Measurements from ENCODE around the gene PRSS35. TPM values are rescaled to one million over a fixed set of nuclear protein-coding genes. Genes with fewer than 3 reads are reported as not detected.
"Not testable (repeated sequence)": the region's sequence is repeated elsewhere in the genome, so short reads cannot be mapped to it uniquely, and the experiment has no call there.

PRSS35 gene
- polyA plus RNA-seq, 1 of the 3 experiments (the other 2 are of a cell fraction), result 0.36 TPM

DNA sequence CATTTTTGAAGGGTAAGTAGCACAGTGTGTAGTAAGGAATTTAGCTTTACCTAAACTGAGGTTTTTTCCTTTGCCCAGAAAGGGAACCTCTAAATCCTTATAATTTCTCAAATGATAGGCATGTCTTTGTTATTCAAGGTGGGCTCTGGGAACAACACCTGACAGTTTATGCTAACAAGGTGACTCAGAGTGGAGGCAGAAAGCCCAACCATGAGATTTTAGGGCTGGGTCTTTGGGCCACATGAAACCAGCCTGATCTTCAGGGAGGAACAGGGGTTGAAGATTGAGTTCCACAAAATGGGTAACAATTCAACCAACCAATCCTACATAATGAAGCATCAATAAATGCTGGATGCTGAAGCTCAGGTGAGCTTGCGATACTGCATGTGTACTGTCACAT is 46.6 kb downstream of the PRSS35 start:
- Histone ChIP-seq H3K36me3 (replicated peaks in 1 of 2; ENCODE audit: control insufficient read depth in 1 of 2, insufficient read depth in 2 of 2, low read length in 1 of 2) (peaks cover 0 to 3% of the 10 kb centered on the region in 2 experiments), H3F3A (replicated peaks; ENCODE audit: insufficient read depth) (no peaks in the 10 kb centered on the region), H3K27me3 (ENCODE audit: insufficient read depth) (no peaks in the 10 kb centered on the region), H2AFZ (ENCODE audit: low read depth) (no peak overlapping the region), H3K9me3 (no peaks in the 10 kb centered on the region), H3K4me3 (ENCODE audit: low read depth in 2 of 2, low read length in 1 of 2) (no peak overlapping the region), H3K27ac (ENCODE audit: low read depth in 2 of 2, low read length in 1 of 2) (no peak overlapping the region), H4K20me1 (ENCODE audit: insufficient read depth) (no peaks in the 10 kb centered on the region), H3K9me2 (no peaks in the 10 kb centered on the region), H3K9ac (no peak overlapping the region), H3K4me1 (ENCODE audit: control insufficient read depth in 1 of 2, insufficient read depth in 2 of 2, low read depth in 1 of 2, low read length in 1 of 2) (no peaks in the 10 kb centered on the region), H3K4me2 (no peak overlapping the region), H3K79me2 (ENCODE audit: insufficient read depth) (no peaks in the 10 kb centered on the region)
- WGBS (ENCODE audit: low lambda C conversion rate), result 90% methylated on average over 1 of the region's 1 CpG
- TF ChIP-seq GABPA (IDR thresholded peaks at IDR 0.05; ENCODE audit: low read depth) (no peak), SMC3 (IDR thresholded peaks at IDR 0.05; ENCODE audit: low read depth, low read length) (no peak), TEAD4 (IDR thresholded peaks at IDR 0.05; ENCODE audit: borderline replicate concordance, insufficient read depth) (no peak), MXI1 (IDR thresholded peaks at IDR 0.05; ENCODE audit: low read depth, low read length) (no peak), RAD21 (IDR thresholded peaks at IDR 0.05; ENCODE audit: low read length) (no peak), EP300 (IDR thresholded peaks at IDR 0.05; ENCODE audit: borderline replicate concordance in 1 of 2, low read depth in 1 of 2, low read length in 1 of 2) (no peak), JUND (IDR thresholded peaks at IDR 0.05) (no peak), NRF1 (IDR thresholded peaks at IDR 0.05; ENCODE audit: low read depth, low read length) (no peak)
- TF ChIP-seq, protein P1, sequence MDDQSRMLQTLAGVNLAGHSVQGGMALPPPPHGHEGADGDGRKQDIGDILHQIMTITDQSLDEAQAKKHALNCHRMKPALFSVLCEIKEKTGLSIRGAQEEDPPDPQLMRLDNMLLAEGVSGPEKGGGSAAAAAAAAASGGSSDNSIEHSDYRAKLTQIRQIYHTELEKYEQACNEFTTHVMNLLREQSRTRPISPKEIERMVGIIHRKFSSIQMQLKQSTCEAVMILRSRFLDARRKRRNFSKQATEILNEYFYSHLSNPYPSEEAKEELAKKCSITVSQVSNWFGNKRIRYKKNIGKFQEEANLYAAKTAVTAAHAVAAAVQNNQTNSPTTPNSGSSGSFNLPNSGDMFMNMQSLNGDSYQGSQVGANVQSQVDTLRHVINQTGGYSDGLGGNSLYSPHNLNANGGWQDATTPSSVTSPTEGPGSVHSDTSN (IDR thresholded peaks at IDR 0.05), result no peak
- TF ChIP-seq, protein P2, sequence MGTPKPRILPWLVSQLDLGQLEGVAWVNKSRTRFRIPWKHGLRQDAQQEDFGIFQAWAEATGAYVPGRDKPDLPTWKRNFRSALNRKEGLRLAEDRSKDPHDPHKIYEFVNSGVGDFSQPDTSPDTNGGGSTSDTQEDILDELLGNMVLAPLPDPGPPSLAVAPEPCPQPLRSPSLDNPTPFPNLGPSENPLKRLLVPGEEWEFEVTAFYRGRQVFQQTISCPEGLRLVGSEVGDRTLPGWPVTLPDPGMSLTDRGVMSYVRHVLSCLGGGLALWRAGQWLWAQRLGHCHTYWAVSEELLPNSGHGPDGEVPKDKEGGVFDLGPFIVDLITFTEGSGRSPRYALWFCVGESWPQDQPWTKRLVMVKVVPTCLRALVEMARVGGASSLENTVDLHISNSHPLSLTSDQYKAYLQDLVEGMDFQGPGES (IDR thresholded peaks at IDR 0.05; ENCODE audit: low read depth, low read length), result no peak
- TF ChIP-seq, protein P3, sequence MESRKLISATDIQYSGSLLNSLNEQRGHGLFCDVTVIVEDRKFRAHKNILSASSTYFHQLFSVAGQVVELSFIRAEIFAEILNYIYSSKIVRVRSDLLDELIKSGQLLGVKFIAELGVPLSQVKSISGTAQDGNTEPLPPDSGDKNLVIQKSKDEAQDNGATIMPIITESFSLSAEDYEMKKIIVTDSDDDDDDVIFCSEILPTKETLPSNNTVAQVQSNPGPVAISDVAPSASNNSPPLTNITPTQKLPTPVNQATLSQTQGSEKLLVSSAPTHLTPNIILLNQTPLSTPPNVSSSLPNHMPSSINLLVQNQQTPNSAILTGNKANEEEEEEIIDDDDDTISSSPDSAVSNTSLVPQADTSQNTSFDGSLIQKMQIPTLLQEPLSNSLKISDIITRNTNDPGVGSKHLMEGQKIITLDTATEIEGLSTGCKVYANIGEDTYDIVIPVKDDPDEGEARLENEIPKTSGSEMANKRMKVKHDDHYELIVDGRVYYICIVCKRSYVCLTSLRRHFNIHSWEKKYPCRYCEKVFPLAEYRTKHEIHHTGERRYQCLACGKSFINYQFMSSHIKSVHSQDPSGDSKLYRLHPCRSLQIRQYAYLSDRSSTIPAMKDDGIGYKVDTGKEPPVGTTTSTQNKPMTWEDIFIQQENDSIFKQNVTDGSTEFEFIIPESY (IDR thresholded peaks at IDR 0.05; ENCODE audit: borderline replicate concordance, low read depth), result no peak
- TF ChIP-seq, protein P4, sequence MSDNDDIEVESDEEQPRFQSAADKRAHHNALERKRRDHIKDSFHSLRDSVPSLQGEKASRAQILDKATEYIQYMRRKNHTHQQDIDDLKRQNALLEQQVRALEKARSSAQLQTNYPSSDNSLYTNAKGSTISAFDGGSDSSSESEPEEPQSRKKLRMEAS (IDR thresholded peaks at IDR 0.05; ENCODE audit: low read depth), result no peak
- CTCF ChIA-PET, result interaction anchor here (0.7 kb wide), 1 partner anchor 130 kb away, joined by 3 read pairs; no protein-coding TSS in a partner anchor
- DNase-seq, result no peak
- POLR2A ChIA-PET, result no interaction called here

DNA sequence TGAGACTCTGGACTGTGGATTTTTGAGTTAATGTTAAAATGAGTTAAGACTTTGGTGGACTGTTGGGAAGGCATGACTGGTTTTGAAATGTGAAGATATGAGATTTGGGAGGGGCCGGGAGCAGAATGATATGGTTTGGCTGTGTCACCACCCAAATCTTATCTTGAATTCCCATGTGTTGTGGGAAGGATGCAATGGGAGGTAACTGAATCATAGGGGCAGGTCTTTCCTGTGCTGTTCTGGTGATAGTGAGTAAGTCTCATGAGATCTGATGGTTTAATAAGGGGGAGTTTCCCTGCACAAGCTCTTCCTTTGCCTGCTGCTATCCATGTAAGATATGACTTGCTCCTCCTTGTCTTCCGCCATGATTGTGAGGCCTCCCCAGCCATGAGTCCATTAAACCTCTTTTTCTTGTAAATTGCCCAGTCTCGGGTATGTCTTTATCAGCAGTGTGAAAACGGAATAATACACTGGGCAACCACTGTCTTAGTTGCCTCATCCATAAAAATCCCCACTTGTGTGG is 59.4 kb downstream of the PRSS35 start:
- peaks cover 0 to 15% of the 10 kb centered on the region in 2 experiments for H3K36me3 ChIP-seq (replicated peaks in 1 of 2; ENCODE audit: control insufficient read depth in 1 of 2, insufficient read depth in 2 of 2, low read length in 1 of 2)
- H3F3A ChIP-seq (replicated peaks; ENCODE audit: insufficient read depth); H3K4me2 ChIP-seq; H3K9me2 ChIP-seq; H3K79me2 ChIP-seq (ENCODE audit: insufficient read depth); H3K9me3 ChIP-seq; POLR2A ChIA-PET; H3K4me1 ChIP-seq (ENCODE audit: control insufficient read depth in 1 of 2, insufficient read depth in 2 of 2, low read depth in 1 of 2, low read length in 1 of 2); CTCF ChIA-PET; H4K20me1 ChIP-seq (ENCODE audit: insufficient read depth); H3K27me3 ChIP-seq (ENCODE audit: insufficient read depth); H3K27ac ChIP-seq (ENCODE audit: low read depth in 2 of 2, low read length in 1 of 2); DNase-seq; H2AFZ ChIP-seq (ENCODE audit: low read depth); H3K4me3 ChIP-seq (ENCODE audit: low read depth in 2 of 2, low read length in 1 of 2); H3K9ac ChIP-seq: not testable (repeated sequence)
- 43% methylated on average over 4 of the region's 4 CpGs for WGBS (ENCODE audit: low lambda C conversion rate)

Data from SK-N-SH (cell line).